HCT116 (cell line): ENCODE data around the gene TEX54. TPM values are rescaled to one million over a fixed set of nuclear protein-coding genes. Genes with fewer than 3 reads are reported as not detected.
A peak's percentile ranks its signal among the peaks of the same experiment; 100 is the strongest.

ENCODE experiments used
- ATAC-seq: fragments of 200-7000 bp; cut with Tn5 transposase; 2 replicates; pipeline ENCODE4 v1.9.1; 2020; ENCODE audit warnings: mild to moderate bottlenecking, moderate library complexity
- BruUV-seq: library from RNA; stranded (reverse); fragments of 400-500 nt; replicated peaks from 2 replicates; lab custom pipeline; 2021; lab: Mats Ljungman, UMichigan
- CTCF ChIA-PET: fragments of 300-600 bp; sonication (Branson Sonifier 250); formaldehyde crosslinking; loops from one replicate; lab custom pipeline; 2021; ENCODE audit warnings: antibody characterized with exemption; lab: Charles Lee
- POLR2A ChIA-PET: fragments of 300-600, 350-600 bp; sonication (Branson Sonifier 250); formaldehyde crosslinking; loops from one replicate; lab custom pipeline; 2021; ENCODE audit warnings: antibody characterized with exemption; lab: Charles Lee
- RAD21 ChIA-PET, 2 experiments: fragments of 300-600 bp; sonication (Branson Sonifier 250); formaldehyde crosslinking; loops; one replicate each; lab custom pipeline; 2023; ENCODE audit warnings: low total read pairs in 2 of 2; ENCODE audit not compliant: uncharacterized antibody in 2 of 2, unreplicated experiment in 2 of 2, low non-redundant PET in 1 of 2; lab: Charles Lee
- DNase-seq: peaks from one replicate; pipeline ENCODE4 v3.0.0-alpha.2; 2010; ENCODE audit warnings: low read depth, low spot score
- H2AFZ ChIP-seq: fragments of 200-600 bp; shearing (Covaris generic), sonication (generic); 2 replicates; pipeline ENCODE4 v1.6.1; 2017; ENCODE audit warnings: low read depth, mixed run types, mixed read lengths, antibody characterized with exemption, low read length; ENCODE audit not compliant: poor library complexity, severe bottlenecking
- H3K27ac ChIP-seq: 2 replicates; pipeline ENCODE4 v1.5.1; 2012; ENCODE audit warnings: low read depth, low read length
- H3K27me3 ChIP-seq: fragments of 200-600 bp; sonication (generic); 2 replicates; pipeline ENCODE4 v1.6.1; 2016; ENCODE audit warnings: mixed run types, low read length, mixed read lengths; ENCODE audit not compliant: insufficient read depth
- H3K36me3 ChIP-seq, 2 experiments: fragments of 200-500 bp in 1 of 2; fragments of 200-600 bp in 1 of 2; sonication (Bioruptor generic) in 1 of 2; sonication (generic) in 1 of 2; 2 replicates each; pipeline versions ENCODE4 v1.5.1 to v1.6.1; 2014 to 2016; ENCODE audit warnings: low read length in 2 of 2, inconsistent platforms in 1 of 2, mixed read lengths in 1 of 2, mixed run types in 1 of 2; ENCODE audit not compliant: insufficient read depth in 2 of 2, control insufficient read depth in 1 of 2
- H3K4me1 ChIP-seq, 2 experiments: fragments of 200-600 bp in 1 of 2; sonication (generic) in 1 of 2; 2 replicates each; pipeline versions ENCODE4 v1.5.1 to v1.6.1; 2012 to 2017; ENCODE audit warnings: low read length in 2 of 2, inconsistent platforms in 1 of 2, mild to moderate bottlenecking in 1 of 2, mixed read lengths in 1 of 2, mixed run types in 1 of 2, moderate library complexity in 1 of 2; ENCODE audit not compliant: insufficient read depth in 2 of 2, control insufficient read depth in 1 of 2
- H3K4me2 ChIP-seq: fragments of 200-600 bp; sonication (generic); 2 replicates; pipeline ENCODE4 v1.6.1; 2017; ENCODE audit warnings: mixed run types, low read length, mixed read lengths
- H3K4me3 ChIP-seq, 2 experiments: fragments of 200-600 bp in 1 of 2; sonication (generic) in 1 of 2; replicated peaks in 1 of 2; 2 replicates each; pipeline ENCODE4 v1.5.1; 2011 to 2016; ENCODE audit warnings: low read length in 2 of 2, control low read depth in 1 of 2, low read depth in 1 of 2, mild to moderate bottlenecking in 1 of 2, mixed read lengths in 1 of 2, mixed run types in 1 of 2
- H3K79me2 ChIP-seq: fragments of 200-600 bp; sonication (generic); 2 replicates; pipeline ENCODE4 v1.6.1; 2017; ENCODE audit warnings: mild to moderate bottlenecking, mixed run types, low read length, moderate library complexity, mixed read lengths; ENCODE audit not compliant: insufficient read depth
- H3K9ac ChIP-seq: fragments of 200-600 bp; sonication (generic); 2 replicates; pipeline ENCODE4 v1.6.1; 2016; ENCODE audit warnings: low read length, mixed read lengths
- H3K9me2 ChIP-seq: fragments of 200-600 bp; sonication (generic), shearing (Covaris generic); 2 replicates; pipeline ENCODE4 v1.6.1; 2017; ENCODE audit warnings: mixed run types, mild to moderate bottlenecking, moderate library complexity; ENCODE audit not compliant: insufficient read depth
- H3K9me3 ChIP-seq, 2 experiments: fragments of 200-500 bp in 1 of 2; fragments of 200-600 bp in 1 of 2; sonication (Bioruptor generic) in 1 of 2; sonication (generic) in 1 of 2; 2 replicates each; pipeline ENCODE4 v1.6.1; 2014 to 2017; ENCODE audit warnings: low read length in 2 of 2, mixed read lengths in 2 of 2, inconsistent platforms in 1 of 2, low read depth in 1 of 2, mild to moderate bottlenecking in 1 of 2, mixed run types in 1 of 2, moderate library complexity in 1 of 2; ENCODE audit not compliant: control insufficient read depth in 1 of 2, insufficient read depth in 1 of 2
- H4K20me1 ChIP-seq: fragments of 200-600 bp; sonication (generic), shearing (Covaris generic); 2 replicates; pipeline ENCODE4 v1.6.1; 2017; ENCODE audit warnings: mixed run types, mild to moderate bottlenecking, moderate library complexity; ENCODE audit not compliant: insufficient read depth
- CBX3 ChIP-seq: IDR thresholded peaks from 2 replicates; pipeline ENCODE4 v1.6.1; 2012; ENCODE audit warnings: low read depth
- CEBPB ChIP-seq: IDR thresholded peaks from 2 replicates; pipeline ENCODE4 v1.6.1; 2012; ENCODE audit warnings: low read depth
- EGR1 ChIP-seq: IDR thresholded peaks from 2 replicates; pipeline ENCODE4 v1.6.1; 2012; ENCODE audit warnings: low read depth
- ELF1 ChIP-seq: IDR thresholded peaks from 2 replicates; pipeline ENCODE4 v1.6.1; 2012; ENCODE audit warnings: low read depth, borderline replicate concordance
- EZH2 ChIP-seq: fragments of 200-600 bp; sonication (generic); IDR thresholded peaks from 2 replicates; pipeline ENCODE4 v1.6.1; 2017; ENCODE audit warnings: antibody characterized with exemption, mixed run types
- FOSL1 ChIP-seq: IDR thresholded peaks from 2 replicates; pipeline ENCODE4 v1.6.1; 2012; ENCODE audit warnings: low read depth
- JUND ChIP-seq: IDR thresholded peaks from 2 replicates; pipeline ENCODE4 v1.6.1; 2012
- POLR2A ChIP-seq: IDR thresholded peaks from 2 replicates; pipeline ENCODE4 v1.7.0; 2011; ENCODE audit warnings: borderline replicate concordance; ENCODE audit not compliant: insufficient read depth, insufficient read length; ENCODE audit errors: extremely low read depth
- POLR2AphosphoS5 ChIP-seq: IDR thresholded peaks from 2 replicates; pipeline ENCODE4 v1.6.1; 2011; ENCODE audit warnings: mild to moderate bottlenecking, low read depth, low read length, moderate library complexity
- RAD21 ChIP-seq: IDR thresholded peaks from 2 replicates; pipeline ENCODE4 v1.6.1; 2012; ENCODE audit warnings: low read depth, mild to moderate bottlenecking
- SP1 ChIP-seq: IDR thresholded peaks from 2 replicates; pipeline ENCODE4 v1.6.1; 2012; ENCODE audit warnings: low read depth
- SRF ChIP-seq: IDR thresholded peaks from 2 replicates; pipeline ENCODE4 v1.6.1; 2012; ENCODE audit warnings: low read depth
- TCF7L2 ChIP-seq: IDR thresholded peaks from 2 replicates; pipeline ENCODE4 v1.7.0; 2011; ENCODE audit warnings: borderline replicate concordance, inconsistent platforms; ENCODE audit not compliant: insufficient read depth, insufficient read length; ENCODE audit errors: extremely low read depth
- YY1 ChIP-seq: IDR thresholded peaks from 2 replicates; pipeline ENCODE4 v1.6.1; 2011; ENCODE audit warnings: low read length, low read depth, moderate library complexity, mild to moderate bottlenecking; ENCODE audit not compliant: insufficient replicate concordance; ENCODE audit errors: extremely low read depth
- ZFX ChIP-seq: fragments of 450-650 bp; IDR thresholded peaks from 2 replicates; pipeline ENCODE4 v1.6.1; 2017
- ZNF274 ChIP-seq: fragments of 200-500 bp; sonication (Bioruptor generic); IDR thresholded peaks from 2 replicates; pipeline ENCODE4 v1.6.1; 2014; ENCODE audit warnings: mild to moderate bottlenecking, low read depth, low read length, inconsistent platforms
- intact Hi-C: fragments of 100-400 bp; cut with micrococcal nuclease; formaldehyde crosslinking; loops from 2 replicates; pipeline ENCODE4 v1.10.0; 2022
- total RNA-seq: library from RNA; stranded (reverse); gene quantifications from one replicate; pipeline ENCODE4 v1.2.1, GENCODE V29; 2021; ENCODE audit not compliant: unreplicated experiment
- TF ChIP-seq, protein P1 (sequence below): IDR thresholded peaks from 2 replicates; pipeline ENCODE4 v1.6.1; 2011; ENCODE audit warnings: mild to moderate bottlenecking, low read length, moderate library complexity; ENCODE audit not compliant: insufficient replicate concordance; ENCODE audit errors: extremely low read depth
- TF ChIP-seq, protein P2 (sequence below), 3 experiments: fragments of 200-600 bp in 1 of 3; sonication (generic) in 1 of 3; IDR thresholded peaks in 2 of 3; conservative IDR thresholded peaks in 1 of 3; 2 replicates each; pipeline ENCODE4 v1.5.1; 2012 to 2017; ENCODE audit warnings: low read depth in 2 of 3, low read length in 2 of 3, antibody characterized with exemption in 1 of 3, borderline replicate concordance in 1 of 3, control low read depth in 1 of 3, mild to moderate bottlenecking in 1 of 3, mixed read lengths in 1 of 3, mixed run types in 1 of 3, moderate library complexity in 1 of 3; ENCODE audit not compliant: insufficient read depth in 1 of 3
- TF ChIP-seq, protein P3 (sequence below): IDR thresholded peaks from 2 replicates; pipeline ENCODE4 v1.6.1; 2012

The TEX54 gene
- total RNA-seq, 1 experiment from 2014 or later: not detected

DNA sequence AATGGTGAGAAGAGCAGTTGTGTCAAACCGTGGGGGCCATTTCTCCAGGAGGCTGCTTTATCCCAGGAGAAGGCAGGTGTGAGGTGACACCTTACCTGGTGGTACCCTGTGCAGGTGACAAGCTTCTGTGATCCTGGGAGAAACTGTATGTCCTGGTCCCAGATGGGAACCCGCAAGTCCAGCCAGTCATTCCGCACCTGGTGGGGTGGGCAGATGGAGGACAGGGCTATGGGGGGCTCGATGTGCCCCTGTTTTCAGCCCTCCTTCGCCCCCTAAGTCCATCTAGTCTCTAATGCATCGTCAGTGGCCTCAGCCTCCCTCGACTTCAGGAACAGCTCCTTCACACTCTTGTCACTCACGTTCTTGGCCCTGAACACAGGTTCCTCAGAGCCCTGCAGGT is 2.7 kb upstream of the TEX54 start (continued):
- TF ChIP-seq TCF7L2: no peak
- TF ChIP-seq POLR2A: no peak
- no peak for TF ChIP-seq CBX3
- TF ChIP-seq RAD21: no peak
- no peak for TF ChIP-seq SRF

DNA sequence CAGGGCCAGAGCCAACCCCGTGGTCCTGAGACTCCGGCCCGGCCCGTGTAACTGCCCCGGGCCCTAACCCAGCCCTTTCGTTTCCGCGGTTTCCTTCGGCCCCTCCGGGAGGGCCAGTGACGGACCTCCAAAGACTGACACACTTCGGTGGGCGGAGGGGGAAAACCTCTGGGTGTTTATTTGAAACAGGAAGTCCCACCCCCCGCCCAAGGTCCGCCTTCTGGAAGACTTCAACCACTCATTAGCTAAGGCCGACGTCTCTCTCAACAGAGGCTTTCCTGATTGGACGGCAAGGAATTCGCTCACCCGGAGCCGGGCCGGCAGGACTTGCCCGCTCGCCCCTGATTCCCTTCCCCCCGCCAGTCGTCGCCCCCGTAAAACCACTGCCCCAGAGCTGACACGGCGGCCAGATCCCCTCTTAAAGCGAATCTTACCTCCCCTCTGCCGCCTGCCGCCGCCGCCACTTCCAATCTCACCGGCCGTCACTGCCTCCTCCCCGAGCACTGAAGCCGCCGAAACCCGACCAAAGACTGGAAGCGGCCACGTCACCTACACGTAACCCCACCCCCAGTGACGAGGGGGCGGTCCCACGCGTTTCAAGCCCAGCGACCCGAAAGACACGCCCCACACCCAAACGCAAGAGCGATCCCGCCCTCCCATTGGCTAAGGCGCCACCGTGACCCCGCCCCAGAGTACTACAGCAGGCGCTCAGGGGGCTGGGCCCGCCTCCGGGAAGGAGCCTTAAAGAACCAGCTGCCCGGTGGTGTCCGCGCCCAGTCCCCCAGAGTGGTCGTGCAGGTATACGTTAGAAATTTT is 913 bp downstream of the TEX54 start, which contains the start of gene STX5:
Gene STX5 (minus strand): TSS at position 532 of the 816 bp plus-strand sequence. CDS start 808 bp downstream, outside the sequence.
- intact Hi-C loops: loop anchor here (1.0 kb wide), 1 partner anchor 10 kb away; no protein-coding TSS in a partner anchor
- Histone ChIP-seq H3K9ac (peak within 1 kb of the TSS; percentile 92), H3K4me2 (peak within 1 kb of the TSS; percentile 92), H2AFZ (no peak within 1 kb of the TSS), H3K9me2 (no peaks in the 10 kb centered on the region), H3K79me2 (peaks cover 51% of the 10 kb centered on the region), H3K36me3 (peaks cover 25 to 32% of the 10 kb centered on the region in 2 experiments), H3K4me1 (peaks cover 7 to 30% of the 10 kb centered on the region in 2 experiments), H3K9me3 (no peaks in the 10 kb centered on the region), H3K27me3 (no peaks in the 10 kb centered on the region), H3K27ac (peak within 1 kb of the TSS; percentile 64), H4K20me1 (no peaks in the 10 kb centered on the region; the same call in 1 of the 2 replicates), H3K4me3 (peak within 1 kb of the TSS; percentile 86 to 93)
- ChIA-PET CTCF (interaction anchor here (0.7 to 1.3 kb wide), 4 partner anchors 25 to 62 kb away, joined by 3 to 6 read pairs (median 4); partner anchors contain the start of genes SLC3A2 and TMEM179B), POLR2A (interaction anchor here (0.6 to 2.8 kb wide), 22 partner anchors 8 to 1017 kb away, joined by 3 to 113 read pairs (median 5); partner anchors contain the start of genes C11orf98, CSKMT, HNRNPUL2 and LBHD1), RAD21 (interaction anchor here in 1 of 2 experiments (1.0 kb wide), 1 partner anchor 9 kb away, joined by 3 read pairs; no protein-coding TSS in a partner anchor)
- DNase-seq (peak; percentile 97), ATAC-seq (peak; percentile 89)
- BruUV-seq: TSS peak; percentile 63
- TF ChIP-seq ZFX: no peak
- no peak for TF ChIP-seq ELF1
- no peak for TF ChIP-seq SRF
- TF ChIP-seq YY1: no peak
- TF ChIP-seq, protein P1, sequence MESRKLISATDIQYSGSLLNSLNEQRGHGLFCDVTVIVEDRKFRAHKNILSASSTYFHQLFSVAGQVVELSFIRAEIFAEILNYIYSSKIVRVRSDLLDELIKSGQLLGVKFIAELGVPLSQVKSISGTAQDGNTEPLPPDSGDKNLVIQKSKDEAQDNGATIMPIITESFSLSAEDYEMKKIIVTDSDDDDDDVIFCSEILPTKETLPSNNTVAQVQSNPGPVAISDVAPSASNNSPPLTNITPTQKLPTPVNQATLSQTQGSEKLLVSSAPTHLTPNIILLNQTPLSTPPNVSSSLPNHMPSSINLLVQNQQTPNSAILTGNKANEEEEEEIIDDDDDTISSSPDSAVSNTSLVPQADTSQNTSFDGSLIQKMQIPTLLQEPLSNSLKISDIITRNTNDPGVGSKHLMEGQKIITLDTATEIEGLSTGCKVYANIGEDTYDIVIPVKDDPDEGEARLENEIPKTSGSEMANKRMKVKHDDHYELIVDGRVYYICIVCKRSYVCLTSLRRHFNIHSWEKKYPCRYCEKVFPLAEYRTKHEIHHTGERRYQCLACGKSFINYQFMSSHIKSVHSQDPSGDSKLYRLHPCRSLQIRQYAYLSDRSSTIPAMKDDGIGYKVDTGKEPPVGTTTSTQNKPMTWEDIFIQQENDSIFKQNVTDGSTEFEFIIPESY: no peak
- TF ChIP-seq EZH2: no peak
- TF ChIP-seq RAD21: no peak
- TF ChIP-seq, protein P2, sequence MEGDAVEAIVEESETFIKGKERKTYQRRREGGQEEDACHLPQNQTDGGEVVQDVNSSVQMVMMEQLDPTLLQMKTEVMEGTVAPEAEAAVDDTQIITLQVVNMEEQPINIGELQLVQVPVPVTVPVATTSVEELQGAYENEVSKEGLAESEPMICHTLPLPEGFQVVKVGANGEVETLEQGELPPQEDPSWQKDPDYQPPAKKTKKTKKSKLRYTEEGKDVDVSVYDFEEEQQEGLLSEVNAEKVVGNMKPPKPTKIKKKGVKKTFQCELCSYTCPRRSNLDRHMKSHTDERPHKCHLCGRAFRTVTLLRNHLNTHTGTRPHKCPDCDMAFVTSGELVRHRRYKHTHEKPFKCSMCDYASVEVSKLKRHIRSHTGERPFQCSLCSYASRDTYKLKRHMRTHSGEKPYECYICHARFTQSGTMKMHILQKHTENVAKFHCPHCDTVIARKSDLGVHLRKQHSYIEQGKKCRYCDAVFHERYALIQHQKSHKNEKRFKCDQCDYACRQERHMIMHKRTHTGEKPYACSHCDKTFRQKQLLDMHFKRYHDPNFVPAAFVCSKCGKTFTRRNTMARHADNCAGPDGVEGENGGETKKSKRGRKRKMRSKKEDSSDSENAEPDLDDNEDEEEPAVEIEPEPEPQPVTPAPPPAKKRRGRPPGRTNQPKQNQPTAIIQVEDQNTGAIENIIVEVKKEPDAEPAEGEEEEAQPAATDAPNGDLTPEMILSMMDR (IDR thresholded peaks at IDR 0.05 in 2 of 3, conservative IDR thresholded peaks at IDR 0.05 in 1 of 3; ENCODE audit: borderline replicate concordance in 1 of 3, insufficient read depth in 1 of 3, low read depth in 2 of 3, low read length in 2 of 3): no peak
- no peak for TF ChIP-seq EGR1
- no peak for TF ChIP-seq CEBPB
- no peak for TF ChIP-seq FOSL1
- peak; percentile 13 for TF ChIP-seq TCF7L2
- no peak for TF ChIP-seq SP1
- no peak for TF ChIP-seq JUND
- no peak for TF ChIP-seq ZNF274
- TF ChIP-seq, protein P3, sequence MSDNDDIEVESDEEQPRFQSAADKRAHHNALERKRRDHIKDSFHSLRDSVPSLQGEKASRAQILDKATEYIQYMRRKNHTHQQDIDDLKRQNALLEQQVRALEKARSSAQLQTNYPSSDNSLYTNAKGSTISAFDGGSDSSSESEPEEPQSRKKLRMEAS: no peak
- peak; percentile 87 for TF ChIP-seq POLR2AphosphoS5
